H1 (cell line): ENCODE data around the gene SIX4. TPM values are rescaled to one million over a fixed set of nuclear protein-coding genes. Genes with fewer than 3 reads are reported as not detected.

ENCODE experiments used
- CEBPB ChIP-seq: IDR thresholded peaks from 2 replicates; pipeline ENCODE4 v1.6.1; 2012; ENCODE audit warnings: low read depth, low read length
- CHD7 ChIP-seq: fragments of 300-600 bp; sonication (generic); IDR thresholded peaks from 2 replicates; pipeline ENCODE4 v1.7.1; 2012; ENCODE audit warnings: low read length, moderate library complexity, mild to moderate bottlenecking, inconsistent platforms; ENCODE audit not compliant: insufficient replicate concordance
- polyA plus RNA-seq, 7 experiments: library from polyadenylated mRNA; depleted of rRNA in 3 of 7; stranded (reverse) in 5 of 7; unstranded in 2 of 7; fragments of >200 nt in 5 of 7; fragments of 200-250 nt in 2 of 7; gene quantifications; 1 replicate in 5 of 7; 2 replicates in 1 of 7; 4 replicates in 1 of 7; pipeline versions ENCODE4 v1.2.1 to v1.2.3, GENCODE V29; 2011 to 2013; ENCODE audit warnings: missing spikeins in 2 of 7, mixed read lengths in 2 of 7
- total RNA-seq: library from RNA; stranded (reverse); fragmentation: NEBNext Ultra II Directional; extraction: Animal tissue kit (Norgen Biotek cat#: 25700); gene quantifications from 2 replicates; pipeline ENCODE4 v1.2.1, GENCODE V29; 2021

The SIX4 gene
- total and polyA plus RNA-seq, 2 of the 8 experiments (the other 6 are each of a cell fraction or from before 2014, with no cell fraction given) = 9.0 to 38.9 TPM

DNA sequence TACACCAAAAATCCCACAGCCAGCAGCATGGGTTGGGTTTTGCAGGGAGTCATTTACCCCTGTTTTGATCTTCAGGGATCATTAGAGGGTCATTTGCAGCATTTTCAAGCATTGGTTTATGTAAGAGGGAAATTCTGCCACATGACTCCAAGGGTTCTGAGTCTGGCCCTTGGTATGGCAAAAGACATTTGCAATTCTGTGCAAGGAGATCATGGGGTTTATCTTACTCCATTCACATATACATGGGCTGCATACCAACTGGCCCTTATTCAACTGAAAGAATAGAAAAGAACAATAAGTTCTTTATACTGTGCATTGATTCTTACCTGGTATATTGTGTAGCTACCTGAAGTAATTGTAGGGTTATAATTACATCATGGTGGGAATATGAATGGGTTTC lies 13.7 kb downstream of the SIX4 start (continued):
- TF ChIP-seq CHD7 (no peak), CEBPB (no peak)
- TF ChIP-seq, all 59 proteins: peak for 0
